ENCODE measurements around the gene DSCAM. TPM values are rescaled to one million over a fixed set of nuclear protein-coding genes. Genes with fewer than 3 reads are reported as not detected.

Gene DSCAM
- total RNA-seq, 1 donor = not detected

GRCh38 chr21:40587736-40588346, 259.1 kb downstream of the DSCAM start:
- Histone ChIP-seq H3K4me1 (ENCODE audit: insufficient read depth, low read length) (no peaks in the 10 kb centered on the region), H2AFZ (ENCODE audit: low read length) (no peak overlapping the region), H3K4me2 (ENCODE audit: insufficient read depth, low read length) (no peak overlapping the region), H3K79me2 (ENCODE audit: insufficient read depth, low read length) (no peaks in the 10 kb centered on the region), H3K9me3 (ENCODE audit: low read depth, low read length) (no peaks in the 10 kb centered on the region), H3K27ac (ENCODE audit: low read depth, low read length) (no peak overlapping the region), H3K27me3 (ENCODE audit: insufficient read depth, low read length) (no peaks in the 10 kb centered on the region), H3K36me3 (ENCODE audit: insufficient read depth, low read length) (no peaks in the 10 kb centered on the region), H4K20me1 (ENCODE audit: insufficient read depth, low read length) (no peaks in the 10 kb centered on the region), H3K4me3 (ENCODE audit: insufficient read depth, low read length) (no peak overlapping the region)
- DNase-seq (ENCODE audit: insufficient read length, low spot score, missing footprints) = no peak
- no peak for TF ChIP-seq CTCF (IDR thresholded peaks at IDR 0.05; ENCODE audit: extremely low read depth, low read depth, low read length)

GRCh38 chr21:40586575-40586974, 260.4 kb downstream of the DSCAM start:
- no peaks in the 10 kb centered on the region for H4K20me1 ChIP-seq (ENCODE audit: insufficient read depth, low read length)
- no peaks in the 10 kb centered on the region for H3K79me2 ChIP-seq (ENCODE audit: insufficient read depth, low read length)
- H3K4me2 ChIP-seq (ENCODE audit: insufficient read depth, low read length) = no peak overlapping the region
- no peaks in the 10 kb centered on the region for H3K27me3 ChIP-seq (ENCODE audit: insufficient read depth, low read length)
- no peak for TF ChIP-seq CTCF (IDR thresholded peaks at IDR 0.05; ENCODE audit: extremely low read depth, low read depth, low read length)
- no peak overlapping the region for H2AFZ ChIP-seq (ENCODE audit: low read length)
- no peak for DNase-seq (ENCODE audit: insufficient read length, low spot score, missing footprints)
- H3K9me3 ChIP-seq (ENCODE audit: low read depth, low read length) = no peaks in the 10 kb centered on the region
- H3K27ac ChIP-seq (ENCODE audit: low read depth, low read length) = no peak overlapping the region
- H3K36me3 ChIP-seq (ENCODE audit: insufficient read depth, low read length) = no peaks in the 10 kb centered on the region
- H3K4me1 ChIP-seq (ENCODE audit: insufficient read depth, low read length) = no peaks in the 10 kb centered on the region
- H3K4me3 ChIP-seq (ENCODE audit: insufficient read depth, low read length) = no peak overlapping the region

GRCh38 chr21:40577285-40578043, 269.5 kb downstream of the DSCAM start:
- no peaks in the 10 kb centered on the region for H3K36me3 ChIP-seq (ENCODE audit: insufficient read depth, low read length)
- no peaks in the 10 kb centered on the region for H4K20me1 ChIP-seq (ENCODE audit: insufficient read depth, low read length)
- H3K27ac ChIP-seq (ENCODE audit: low read depth, low read length) = no peak overlapping the region
- H3K79me2 ChIP-seq (ENCODE audit: insufficient read depth, low read length) = no peaks in the 10 kb centered on the region
- no peak overlapping the region for H3K4me2 ChIP-seq (ENCODE audit: insufficient read depth, low read length)
- H2AFZ ChIP-seq (ENCODE audit: low read length) = no peak overlapping the region
- no peaks in the 10 kb centered on the region for H3K4me1 ChIP-seq (ENCODE audit: insufficient read depth, low read length)
- H3K27me3 ChIP-seq (ENCODE audit: insufficient read depth, low read length) = no peaks in the 10 kb centered on the region
- DNase-seq (ENCODE audit: insufficient read length, low spot score, missing footprints) = no peak
- no peak for TF ChIP-seq CTCF (IDR thresholded peaks at IDR 0.05; ENCODE audit: extremely low read depth, low read depth, low read length)
- H3K9me3 ChIP-seq (ENCODE audit: low read depth, low read length) = no peaks in the 10 kb centered on the region
- no peak overlapping the region for H3K4me3 ChIP-seq (ENCODE audit: insufficient read depth, low read length)

GRCh38 chr21:40575976-40576375, 271.0 kb downstream of the DSCAM start:
- no peak for DNase-seq (ENCODE audit: insufficient read length, low spot score, missing footprints)
- no peaks in the 10 kb centered on the region for H3K4me1 ChIP-seq (ENCODE audit: insufficient read depth, low read length)
- no peak overlapping the region for H3K4me3 ChIP-seq (ENCODE audit: insufficient read depth, low read length)
- no peaks in the 10 kb centered on the region for H3K79me2 ChIP-seq (ENCODE audit: insufficient read depth, low read length)
- H4K20me1 ChIP-seq (ENCODE audit: insufficient read depth, low read length) = no peaks in the 10 kb centered on the region
- no peaks in the 10 kb centered on the region for H3K9me3 ChIP-seq (ENCODE audit: low read depth, low read length)
- no peaks in the 10 kb centered on the region for H3K36me3 ChIP-seq (ENCODE audit: insufficient read depth, low read length)
- H3K27ac ChIP-seq (ENCODE audit: low read depth, low read length) = no peak overlapping the region
- H2AFZ ChIP-seq (ENCODE audit: low read length) = no peak overlapping the region
- no peak for TF ChIP-seq CTCF (IDR thresholded peaks at IDR 0.05; ENCODE audit: extremely low read depth, low read depth, low read length)
- H3K4me2 ChIP-seq (ENCODE audit: insufficient read depth, low read length) = no peak overlapping the region
- H3K27me3 ChIP-seq (ENCODE audit: insufficient read depth, low read length) = no peaks in the 10 kb centered on the region

All from osteoblast (primary cell).